Measurements from ENCODE around the gene OVCH2.

DNA sequence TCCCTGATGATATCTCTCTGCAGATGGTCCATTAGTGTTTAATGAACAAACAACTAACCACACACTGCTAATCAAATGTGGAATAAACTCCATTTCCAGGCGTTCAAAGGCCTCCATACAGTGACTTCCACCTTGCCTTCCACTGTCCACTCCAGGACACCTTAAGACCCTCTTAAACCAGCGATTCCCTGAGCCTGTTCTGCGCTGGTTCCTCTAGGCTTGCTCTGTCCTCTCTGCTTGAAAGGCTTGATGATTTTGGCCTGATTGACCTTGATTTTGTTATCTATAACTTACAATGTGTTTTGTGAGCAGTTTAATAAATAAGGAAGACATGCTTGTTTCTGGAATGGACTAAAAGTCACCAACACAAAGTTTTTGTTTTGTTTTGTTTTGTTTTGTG lies 12.0 kb downstream of the OVCH2 start:
- TF ChIP-seq, protein P1, sequence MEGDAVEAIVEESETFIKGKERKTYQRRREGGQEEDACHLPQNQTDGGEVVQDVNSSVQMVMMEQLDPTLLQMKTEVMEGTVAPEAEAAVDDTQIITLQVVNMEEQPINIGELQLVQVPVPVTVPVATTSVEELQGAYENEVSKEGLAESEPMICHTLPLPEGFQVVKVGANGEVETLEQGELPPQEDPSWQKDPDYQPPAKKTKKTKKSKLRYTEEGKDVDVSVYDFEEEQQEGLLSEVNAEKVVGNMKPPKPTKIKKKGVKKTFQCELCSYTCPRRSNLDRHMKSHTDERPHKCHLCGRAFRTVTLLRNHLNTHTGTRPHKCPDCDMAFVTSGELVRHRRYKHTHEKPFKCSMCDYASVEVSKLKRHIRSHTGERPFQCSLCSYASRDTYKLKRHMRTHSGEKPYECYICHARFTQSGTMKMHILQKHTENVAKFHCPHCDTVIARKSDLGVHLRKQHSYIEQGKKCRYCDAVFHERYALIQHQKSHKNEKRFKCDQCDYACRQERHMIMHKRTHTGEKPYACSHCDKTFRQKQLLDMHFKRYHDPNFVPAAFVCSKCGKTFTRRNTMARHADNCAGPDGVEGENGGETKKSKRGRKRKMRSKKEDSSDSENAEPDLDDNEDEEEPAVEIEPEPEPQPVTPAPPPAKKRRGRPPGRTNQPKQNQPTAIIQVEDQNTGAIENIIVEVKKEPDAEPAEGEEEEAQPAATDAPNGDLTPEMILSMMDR (IDR thresholded peaks at IDR 0.05; ENCODE audit: borderline replicate concordance, extremely low read depth, low read length, poor library complexity, severe bottlenecking): no peak
- no peak for TF ChIP-seq EZH2 (IDR thresholded peaks at IDR 0.05; ENCODE audit: borderline replicate concordance, low read depth, low read length, severe bottlenecking)

Data from DND-41 (cell line).